NB4 (cell line): ENCODE results near the gene MRPL4.

Experiments
- DNase-seq: peaks from one replicate; pipeline ENCODE4 v3.0.0; 2010; ENCODE audit warnings: low read depth
- H3K4me3 ChIP-seq: one replicate; pipeline ENCODE4 v1.5.1; 2011; ENCODE audit warnings: mild to moderate bottlenecking, low read depth, low read length, moderate library complexity
- MYC ChIP-seq: IDR thresholded peaks from 2 replicates; pipeline ENCODE4 v1.6.1; 2011; ENCODE audit warnings: low read depth, low read length
- POLR2A ChIP-seq: IDR thresholded peaks from 2 replicates; pipeline ENCODE4 v1.6.1; 2011; ENCODE audit warnings: mild to moderate bottlenecking; ENCODE audit not compliant: insufficient read length; ENCODE audit errors: extremely low read depth
- TF ChIP-seq, protein P1 (sequence below): IDR thresholded peaks from one replicate; pipeline ENCODE4 v1.5.1; 2012; ENCODE audit warnings: low read depth, low read length
- TF ChIP-seq, protein P2 (sequence below): IDR thresholded peaks from 2 replicates; pipeline ENCODE4 v1.6.1; 2011; ENCODE audit warnings: low read depth, low read length

MRPL4 gene

DNA sequence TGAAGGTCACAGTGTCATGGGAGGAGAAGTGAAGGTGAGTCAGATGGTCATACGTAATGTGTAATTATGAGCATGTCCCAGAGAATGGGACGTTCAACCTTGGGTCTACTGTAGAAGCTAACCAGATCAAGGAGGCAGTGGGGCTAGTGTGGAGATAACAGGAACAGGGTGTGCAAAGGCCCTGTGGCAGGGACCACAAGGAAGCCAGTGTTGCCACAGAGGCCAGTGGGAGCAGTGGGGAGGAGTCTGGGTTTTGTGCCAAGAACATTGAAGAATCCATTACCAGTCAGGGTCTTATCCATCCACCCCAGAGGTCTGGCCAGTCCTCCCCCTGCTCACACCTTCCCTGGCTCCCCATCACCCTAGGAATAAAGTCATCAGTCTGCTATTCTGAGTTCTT, 3.3 kb downstream of the MRPL4 start:
- peak; percentile 59 for DNase-seq
- TF ChIP-seq MYC: no peak
- TF ChIP-seq, protein P1, sequence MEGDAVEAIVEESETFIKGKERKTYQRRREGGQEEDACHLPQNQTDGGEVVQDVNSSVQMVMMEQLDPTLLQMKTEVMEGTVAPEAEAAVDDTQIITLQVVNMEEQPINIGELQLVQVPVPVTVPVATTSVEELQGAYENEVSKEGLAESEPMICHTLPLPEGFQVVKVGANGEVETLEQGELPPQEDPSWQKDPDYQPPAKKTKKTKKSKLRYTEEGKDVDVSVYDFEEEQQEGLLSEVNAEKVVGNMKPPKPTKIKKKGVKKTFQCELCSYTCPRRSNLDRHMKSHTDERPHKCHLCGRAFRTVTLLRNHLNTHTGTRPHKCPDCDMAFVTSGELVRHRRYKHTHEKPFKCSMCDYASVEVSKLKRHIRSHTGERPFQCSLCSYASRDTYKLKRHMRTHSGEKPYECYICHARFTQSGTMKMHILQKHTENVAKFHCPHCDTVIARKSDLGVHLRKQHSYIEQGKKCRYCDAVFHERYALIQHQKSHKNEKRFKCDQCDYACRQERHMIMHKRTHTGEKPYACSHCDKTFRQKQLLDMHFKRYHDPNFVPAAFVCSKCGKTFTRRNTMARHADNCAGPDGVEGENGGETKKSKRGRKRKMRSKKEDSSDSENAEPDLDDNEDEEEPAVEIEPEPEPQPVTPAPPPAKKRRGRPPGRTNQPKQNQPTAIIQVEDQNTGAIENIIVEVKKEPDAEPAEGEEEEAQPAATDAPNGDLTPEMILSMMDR: no peak
- TF ChIP-seq, protein P2, sequence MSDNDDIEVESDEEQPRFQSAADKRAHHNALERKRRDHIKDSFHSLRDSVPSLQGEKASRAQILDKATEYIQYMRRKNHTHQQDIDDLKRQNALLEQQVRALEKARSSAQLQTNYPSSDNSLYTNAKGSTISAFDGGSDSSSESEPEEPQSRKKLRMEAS: no peak
- no peak for TF ChIP-seq POLR2A

GRCh38 chr19:10256551-10256950, 4.5 kb downstream of the MRPL4 start:
- DNase-seq: peak; percentile 42
- no peak overlapping the region for H3K4me3 ChIP-seq
- TF ChIP-seq MYC (no peak), POLR2A (no peak)
- TF ChIP-seq, protein P2: no peak
- TF ChIP-seq, protein P1: no peak

More for the DNA sequence above, 3.3 kb downstream of the MRPL4 start:
- H3K4me3 ChIP-seq: no peak overlapping the region

- TF ChIP-seq, protein P1: no peak
- TF ChIP-seq MYC: no peak
- TF ChIP-seq, protein P2: no peak
- no peak for TF ChIP-seq POLR2A
- no peak overlapping the region for H3K4me3 ChIP-seq
- peak; percentile 48 for DNase-seq
Observed at GRCh38 chr19:10256970-10257615, 5.1 kb downstream of the MRPL4 start.

DNA sequence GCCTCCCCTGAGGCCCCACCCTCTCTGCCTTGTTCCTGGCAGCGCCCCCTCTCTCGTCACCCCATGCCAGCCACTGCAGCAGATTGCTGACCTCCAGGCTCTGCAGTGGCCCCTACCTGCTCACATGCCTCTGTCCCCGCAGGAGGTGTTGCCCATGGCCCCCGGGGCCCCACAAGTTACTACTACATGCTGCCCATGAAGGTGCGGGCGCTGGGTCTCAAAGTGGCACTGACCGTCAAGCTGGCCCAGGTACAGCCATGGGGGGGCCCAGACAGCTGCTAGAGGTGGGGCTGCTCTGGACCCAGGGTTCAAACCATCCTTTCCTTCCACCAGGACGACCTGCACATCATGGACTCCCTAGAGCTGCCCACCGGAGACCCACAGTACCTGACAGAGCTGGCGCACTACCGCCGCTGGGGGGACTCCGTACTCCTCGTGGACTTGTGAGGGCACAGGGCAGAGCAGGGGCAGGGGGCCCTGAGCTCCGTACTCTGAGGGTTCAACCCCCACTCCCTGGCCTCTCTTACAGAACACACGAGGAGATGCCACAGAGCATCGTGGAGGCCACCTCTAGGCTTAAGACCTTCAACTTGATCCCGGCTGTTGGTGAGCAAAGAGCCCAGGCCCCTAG, 6.2 kb downstream of the MRPL4 start:
- TF ChIP-seq POLR2A (no peak), MYC (no peak)
- TF ChIP-seq, protein P1: no peak
- TF ChIP-seq, protein P2: no peak
- peak; percentile 47 for DNase-seq
- no peak overlapping the region for H3K4me3 ChIP-seq

GRCh38 chr19:10259162-10259905, 7.3 kb downstream of the MRPL4 start:
- no peak overlapping the region for H3K4me3 ChIP-seq
- peak; percentile 100 for DNase-seq
- TF ChIP-seq, protein P1: peak; percentile 100
- no peak for TF ChIP-seq POLR2A
